CMK (cell line): ENCODE measurements around the gene SPA17.

Source experiments
- DNase-seq: peaks from one replicate; pipeline ENCODE4 v3.0.0-alpha.2; 2010; ENCODE audit warnings: low read depth

The SPA17 gene

GRCh38 chr11:124662106-124662505 lies 11.6 kb upstream of the SPA17 start:
- no peak for DNase-seq

GRCh38 chr11:124663861-124664260 lies 9.8 kb upstream of the SPA17 start:
- DNase-seq: no peak

GRCh38 chr11:124667601-124668000 lies 6.1 kb upstream of the SPA17 start:
- DNase-seq: no peak

- no peak for DNase-seq
Observed at GRCh38 chr11:124669193-124669592, 4.5 kb upstream of the SPA17 start.

GRCh38 chr11:124670732-124671131 lies 3.0 kb upstream of the SPA17 start:
- DNase-seq: peak; percentile 42

GRCh38 chr11:124672536-124673215 lies 1.0 kb upstream of the SPA17 start:
- no peak for DNase-seq

GRCh38 chr11:124674168-124674517 lies 439 bp downstream of the SPA17 start:
- DNase-seq: no peak

- no peak for DNase-seq
Observed at GRCh38 chr11:124674571-124674970, 867 bp downstream of the SPA17 start.

GRCh38 chr11:124676386-124676785 lies 2.7 kb downstream of the SPA17 start:
- DNase-seq: no peak

- DNase-seq: no peak
Observed at GRCh38 chr11:124678416-124678815, 4.7 kb downstream of the SPA17 start.

- no peak for DNase-seq
Observed at GRCh38 chr11:124681421-124681820, 7.7 kb downstream of the SPA17 start.

- no peak for DNase-seq
Observed at GRCh38 chr11:124682443-124682842, 8.7 kb downstream of the SPA17 start.

GRCh38 chr11:124693142-124693541 lies 19.4 kb downstream of the SPA17 start:
- DNase-seq: no peak

- no peak for DNase-seq
Observed at GRCh38 chr11:124699547-124699946, 25.8 kb downstream of the SPA17 start.

- no peak for DNase-seq
Observed at GRCh38 chr11:124700028-124700427, 26.3 kb downstream of the SPA17 start.

- no peak for DNase-seq
Observed at GRCh38 chr11:124707829-124708228, 34.1 kb downstream of the SPA17 start.

GRCh38 chr11:124712392-124712791 lies 38.7 kb downstream of the SPA17 start:
- no peak for DNase-seq

- no peak for DNase-seq
Observed at GRCh38 chr11:124716591-124716990, 42.9 kb downstream of the SPA17 start.

GRCh38 chr11:124717421-124717785 lies 43.7 kb downstream of the SPA17 start:
- no peak for DNase-seq

- DNase-seq: no peak
Observed at GRCh38 chr11:124717786-124718651, 44.3 kb downstream of the SPA17 start.

- no peak for DNase-seq
Observed at GRCh38 chr11:124718801-124719200, 45.1 kb downstream of the SPA17 start.

GRCh38 chr11:124719534-124719933 lies 45.8 kb downstream of the SPA17 start:
- DNase-seq: no peak

GRCh38 chr11:124722176-124722575 lies 48.5 kb downstream of the SPA17 start:
- DNase-seq: no peak
